ENCODE data around the gene ARL15.

GRCh38 chr5:54313311-54314270, 3.2 kb upstream of the ARL15 start:
- TF ChIP-seq CTCF (IDR thresholded peaks at IDR 0.05): no peak
- no peak for TF ChIP-seq POLR2A (IDR thresholded peaks at IDR 0.05)
